ENCODE results near the gene YLPM1. TPM values are rescaled to one million over a fixed set of nuclear protein-coding genes. Genes with fewer than 3 reads are reported as not detected.

YLPM1 gene
- total RNA-seq, 2 experiments from 2014 or later = 46.5 to 47.0 TPM

GRCh38 chr14:74846968-74847665 is 84.0 kb downstream of the YLPM1 start:
- no peaks in the 10 kb centered on the region for H3K27me3 Mint-ChIP-seq (ENCODE audit: low read depth)

GRCh38 chr14:74848768-74849167 is 85.7 kb downstream of the YLPM1 start:
- CTCF ChIA-PET = interaction anchor here (1.3 to 4.1 kb wide), 2 partner anchors 12 to 17 kb away, joined by 3 to 44 read pairs; no protein-coding TSS in a partner anchor
- H3K9me3 Mint-ChIP-seq = no peaks in the 10 kb centered on the region
- no peak overlapping the region for H3K4me3 Mint-ChIP-seq
- no peaks in the 10 kb centered on the region for H3K36me3 Mint-ChIP-seq (ENCODE audit: low read depth)
- H3K27ac Mint-ChIP-seq = no peak overlapping the region
- H3K27me3 Mint-ChIP-seq (ENCODE audit: low read depth) = no peaks in the 10 kb centered on the region
- DNase-seq = no peak
- H3K4me1 Mint-ChIP-seq (ENCODE audit: low read depth) = peaks cover 12% of the 10 kb centered on the region
- intact Hi-C loops (cut with micrococcal nuclease) = no loop called here

More at GRCh38 chr14:74846968-74847665, 84.0 kb downstream of the YLPM1 start:
- intact Hi-C loops (cut with micrococcal nuclease) = no loop called here
- Mint-ChIP-seq H3K36me3 (ENCODE audit: low read depth) (no peaks in the 10 kb centered on the region), H3K9me3 (no peaks in the 10 kb centered on the region), H3K4me3 (no peak overlapping the region), H3K4me1 (ENCODE audit: low read depth) (peaks cover 10% of the 10 kb centered on the region), H3K27ac (no peak overlapping the region)
- CTCF ChIA-PET = interaction anchor here (0.5 to 4.1 kb wide), 4 partner anchors 13 to 59 kb away, joined by 3 to 44 read pairs (median 8); no protein-coding TSS in a partner anchor
- no peak for DNase-seq

- no peak overlapping the region for H3K27ac Mint-ChIP-seq
- no peaks in the 10 kb centered on the region for H3K27me3 Mint-ChIP-seq (ENCODE audit: low read depth)
- no peak overlapping the region for H3K4me3 Mint-ChIP-seq
- H3K4me1 Mint-ChIP-seq (ENCODE audit: low read depth) = peaks cover 17% of the 10 kb centered on the region
- CTCF ChIA-PET = interaction anchor here (1.0 to 15.1 kb wide), 5 partner anchors 8 to 52 kb away, joined by 3 to 379 read pairs (median 10); no protein-coding TSS in a partner anchor
- intact Hi-C loops (cut with micrococcal nuclease) = no loop called here
- H3K9me3 Mint-ChIP-seq = no peaks in the 10 kb centered on the region
- no peak for DNase-seq
- no peaks in the 10 kb centered on the region for H3K36me3 Mint-ChIP-seq (ENCODE audit: low read depth)
These were observed 89.9 kb downstream of the YLPM1 start for GRCh38 chr14:74852922-74853530.

GRCh38 chr14:74853581-74853980 is 90.5 kb downstream of the YLPM1 start:
- Mint-ChIP-seq H3K4me1 (ENCODE audit: low read depth) (peaks cover 17% of the 10 kb centered on the region), H3K27ac (no peak overlapping the region)
- CTCF ChIA-PET = interaction anchor here (1.2 to 15.1 kb wide), 4 partner anchors 14 to 51 kb away, joined by 3 to 379 read pairs (median 10); no protein-coding TSS in a partner anchor

GRCh38 chr14:74855021-74855420 is 91.9 kb downstream of the YLPM1 start:
- Mint-ChIP-seq H3K4me1 (ENCODE audit: low read depth) (peaks cover 17% of the 10 kb centered on the region), H3K27me3 (ENCODE audit: low read depth) (no peaks in the 10 kb centered on the region), H3K36me3 (ENCODE audit: low read depth) (no peaks in the 10 kb centered on the region), H3K9me3 (no peaks in the 10 kb centered on the region), H3K27ac (no peak overlapping the region), H3K4me3 (no peak overlapping the region)
- no peak for DNase-seq
- intact Hi-C loops (cut with micrococcal nuclease) = no loop called here
- CTCF ChIA-PET = interaction anchor here (0.7 to 15.1 kb wide), 8 partner anchors 13 to 246 kb away, joined by 3 to 379 read pairs (median 4); no protein-coding TSS in a partner anchor

More at GRCh38 chr14:74853581-74853980, 90.5 kb downstream of the YLPM1 start:
- DNase-seq = no peak
- Mint-ChIP-seq H3K4me3 (no peak overlapping the region), H3K36me3 (ENCODE audit: low read depth) (no peaks in the 10 kb centered on the region), H3K27me3 (ENCODE audit: low read depth) (no peaks in the 10 kb centered on the region), H3K9me3 (no peaks in the 10 kb centered on the region)
- intact Hi-C loops (cut with micrococcal nuclease) = no loop called here

GRCh38 chr14:74855945-74856344 is 92.8 kb downstream of the YLPM1 start:
- no peaks in the 10 kb centered on the region for H3K27me3 Mint-ChIP-seq (ENCODE audit: low read depth)
- DNase-seq = no peak
- no peaks in the 10 kb centered on the region for H3K9me3 Mint-ChIP-seq
- peaks cover 19% of the 10 kb centered on the region for H3K4me1 Mint-ChIP-seq (ENCODE audit: low read depth)
- H3K27ac Mint-ChIP-seq = no peak overlapping the region
- H3K4me3 Mint-ChIP-seq = no peak overlapping the region
- intact Hi-C loops (cut with micrococcal nuclease) = no loop called here
- no peaks in the 10 kb centered on the region for H3K36me3 Mint-ChIP-seq (ENCODE audit: low read depth)
- CTCF ChIA-PET = interaction anchor here (0.6 to 15.1 kb wide), 7 partner anchors 14 to 233 kb away, joined by 3 to 379 read pairs (median 4); no protein-coding TSS in a partner anchor

GRCh38 chr14:74856366-74856765 is 93.2 kb downstream of the YLPM1 start:
- Mint-ChIP-seq H3K27me3 (ENCODE audit: low read depth) (no peaks in the 10 kb centered on the region), H3K27ac (no peak overlapping the region), H3K4me1 (ENCODE audit: low read depth) (peaks cover 17% of the 10 kb centered on the region), H3K4me3 (no peak overlapping the region), H3K36me3 (ENCODE audit: low read depth) (no peaks in the 10 kb centered on the region), H3K9me3 (no peaks in the 10 kb centered on the region)
- DNase-seq = no peak
- intact Hi-C loops (cut with micrococcal nuclease) = no loop called here
- CTCF ChIA-PET = interaction anchor here (0.6 to 15.1 kb wide), 10 partner anchors 14 to 232 kb away, joined by 3 to 379 read pairs (median 4); no protein-coding TSS in a partner anchor

- H3K27me3 Mint-ChIP-seq (ENCODE audit: low read depth) = no peaks in the 10 kb centered on the region
- H3K9me3 Mint-ChIP-seq = no peaks in the 10 kb centered on the region
- no peak overlapping the region for H3K4me3 Mint-ChIP-seq
- no peaks in the 10 kb centered on the region for H3K36me3 Mint-ChIP-seq (ENCODE audit: low read depth)
- no peak overlapping the region for H3K27ac Mint-ChIP-seq
- DNase-seq = no peak
- H3K4me1 Mint-ChIP-seq (ENCODE audit: low read depth) = peaks cover 12% of the 10 kb centered on the region
- CTCF ChIA-PET = interaction anchor here (0.7 to 15.1 kb wide), 8 partner anchors 9 to 249 kb away, joined by 3 to 379 read pairs (median 5); no protein-coding TSS in a partner anchor
- intact Hi-C loops (cut with micrococcal nuclease) = no loop called here
These were observed 94.9 kb downstream of the YLPM1 start for GRCh38 chr14:74858022-74858421.

- H3K36me3 Mint-ChIP-seq (ENCODE audit: low read depth) = no peaks in the 10 kb centered on the region
- H3K27me3 Mint-ChIP-seq (ENCODE audit: low read depth) = no peaks in the 10 kb centered on the region
- no peaks in the 10 kb centered on the region for H3K9me3 Mint-ChIP-seq
- peaks cover 2% of the 10 kb centered on the region for H3K4me1 Mint-ChIP-seq (ENCODE audit: low read depth)
- no peak overlapping the region for H3K27ac Mint-ChIP-seq
- intact Hi-C loops (cut with micrococcal nuclease) = loop anchor here (2.0 kb wide), 1 partner anchor 443 kb away; no protein-coding TSS in a partner anchor
- no peak for DNase-seq
- H3K4me3 Mint-ChIP-seq = no peak overlapping the region
- CTCF ChIA-PET = interaction anchor here (0.6 to 15.1 kb wide), 35 partner anchors 7 to 443 kb away, joined by 3 to 379 read pairs (median 7); partner anchors contain the start of genes EIF2B2, LTBP2, PROX2 and YLPM1
These were observed 96.8 kb downstream of the YLPM1 start for GRCh38 chr14:74859757-74860552.

- no peaks in the 10 kb centered on the region for H3K27me3 Mint-ChIP-seq (ENCODE audit: low read depth)
- H3K36me3 Mint-ChIP-seq (ENCODE audit: low read depth) = no peaks in the 10 kb centered on the region
- no peak overlapping the region for H3K4me3 Mint-ChIP-seq
- peaks cover 2% of the 10 kb centered on the region for H3K4me1 Mint-ChIP-seq (ENCODE audit: low read depth)
- no peak overlapping the region for H3K27ac Mint-ChIP-seq
- peak; percentile 97 for DNase-seq
- H3K9me3 Mint-ChIP-seq = no peaks in the 10 kb centered on the region
- CTCF ChIA-PET = interaction anchor here (0.6 to 15.1 kb wide), 57 partner anchors 9 to 701 kb away, joined by 3 to 379 read pairs (median 5); partner anchors contain the start of genes EIF2B2, MLH3, PROX2 and RPS6KL1
- intact Hi-C loops (cut with micrococcal nuclease) = loop anchor here (1.0 to 2.0 kb wide), 3 partner anchors 44 to 442 kb away; no protein-coding TSS in a partner anchor
These were observed 98.0 kb downstream of the YLPM1 start for GRCh38 chr14:74860899-74861733.

- CTCF ChIA-PET = interaction anchor here (0.6 to 15.1 kb wide), 37 partner anchors 9 to 700 kb away, joined by 3 to 379 read pairs (median 7); partner anchors contain the start of genes EIF2B2, MLH3, PROX2 and YLPM1
- no peaks in the 10 kb centered on the region for H3K27me3 Mint-ChIP-seq (ENCODE audit: low read depth)
- H3K4me1 Mint-ChIP-seq (ENCODE audit: low read depth) = peaks cover 6% of the 10 kb centered on the region
- no peak overlapping the region for H3K4me3 Mint-ChIP-seq
- H3K9me3 Mint-ChIP-seq = no peaks in the 10 kb centered on the region
- no peak overlapping the region for H3K27ac Mint-ChIP-seq
- no peaks in the 10 kb centered on the region for H3K36me3 Mint-ChIP-seq (ENCODE audit: low read depth)
- no peak for DNase-seq
- intact Hi-C loops (cut with micrococcal nuclease) = loop anchor here (1.0 to 2.0 kb wide), 3 partner anchors 44 to 441 kb away; no protein-coding TSS in a partner anchor
These were observed 98.6 kb downstream of the YLPM1 start for GRCh38 chr14:74861734-74862090.

Measured in activated naive CD4-positive, alpha-beta T cell treated with anti-CD3 and anti-CD28 coated beads for 36 hours (primary cell).